Vagina (tissue), 2 donors: ENCODE measurements around the gene CSMD2.

Experiments
- CTCF ChIP-seq, 3 experiments: fragments of 450-650 bp in 2 of 3; fragments of 200-600 bp in 1 of 3; sonication (generic) in 1 of 3; IDR thresholded peaks; one replicate each; pipeline ENCODE4 v1.5.1; 2017 to 2019; ENCODE audit warnings: antibody characterized with exemption in 3 of 3, mild to moderate bottlenecking in 2 of 3, moderate library complexity in 2 of 3
- POLR2A ChIP-seq, 2 donors: fragments of 450-650 bp; IDR thresholded peaks; one replicate each; pipeline ENCODE4 v1.6.1; 2017; ENCODE audit warnings: antibody characterized with exemption in 2 of 2, mild to moderate bottlenecking in 2 of 2, moderate library complexity in 2 of 2
- POLR2AphosphoS5 ChIP-seq, 2 donors: sonication (generic); formaldehyde crosslinking; IDR thresholded peaks; one replicate each; pipeline ENCODE4 v1.9.0; 2017; ENCODE audit warnings: antibody characterized with exemption in 2 of 2, mild to moderate bottlenecking in 2 of 2, low read depth in 1 of 2; ENCODE audit not compliant: insufficient read depth in 1 of 2

- TF ChIP-seq CTCF (IDR thresholded peaks at IDR 0.05) (no peak), POLR2AphosphoS5 (IDR thresholded peaks at IDR 0.05; ENCODE audit: insufficient read depth in 1 of 2, low read depth in 1 of 2) (no peak), POLR2A (IDR thresholded peaks at IDR 0.05) (no peak)
These were observed 450.6 kb downstream of the CSMD2 start for GRCh38 chr1:33714421-33714820.
